Measurements from ENCODE around the gene PLCB4. TPM values are rescaled to one million over a fixed set of nuclear protein-coding genes. Genes with fewer than 3 reads are reported as not detected.

PLCB4 gene
- total and polyA plus RNA-seq, 3 donors from 2014 or later: 5.9 to 19.4 (median 15.5) TPM

DNA sequence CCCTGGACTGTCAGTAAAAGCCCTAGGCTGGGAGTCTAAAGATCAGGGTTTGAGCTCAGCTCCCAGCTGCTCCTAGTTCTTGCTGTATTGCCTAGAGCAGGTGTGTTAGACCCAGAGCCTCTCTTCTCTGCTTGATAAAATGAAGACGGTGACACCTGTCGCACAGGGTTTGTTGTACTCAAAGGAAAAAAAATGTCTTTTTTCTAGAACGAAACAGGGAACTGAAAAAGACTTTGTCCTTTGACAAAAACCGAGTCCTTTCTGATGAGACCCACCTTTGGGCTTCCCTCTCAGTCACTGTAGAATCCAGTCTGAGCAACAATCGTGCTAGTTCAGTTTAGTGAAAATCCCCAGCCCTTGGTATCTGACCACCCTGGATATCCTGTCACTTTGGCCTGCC, 343.4 kb downstream of the PLCB4 start:
- Histone ChIP-seq H3K4me1 (no peaks in the 10 kb centered on the region), H3K27me3 (no peaks in the 10 kb centered on the region), H3K4me3 (no peak overlapping the region), H3K36me3 (ENCODE audit: low read depth, missing control alignments) (no peaks in the 10 kb centered on the region), H3K27ac (no peak overlapping the region), H3K9me3 (no peaks in the 10 kb centered on the region)
- no peak for DNase-seq
- intact Hi-C loops (cut with DNase I; ENCODE audit: low total_unique reads): loop anchor here (5.0 kb wide), 1 partner anchor 195 kb away; no protein-coding TSS in a partner anchor
- WGBS, 2 donors: 82 to 93% methylated on average over 5 of the region's 5 CpGs
- TF ChIP-seq POLR2A (IDR thresholded peaks at IDR 0.05): no peak
- TF ChIP-seq, protein P1, sequence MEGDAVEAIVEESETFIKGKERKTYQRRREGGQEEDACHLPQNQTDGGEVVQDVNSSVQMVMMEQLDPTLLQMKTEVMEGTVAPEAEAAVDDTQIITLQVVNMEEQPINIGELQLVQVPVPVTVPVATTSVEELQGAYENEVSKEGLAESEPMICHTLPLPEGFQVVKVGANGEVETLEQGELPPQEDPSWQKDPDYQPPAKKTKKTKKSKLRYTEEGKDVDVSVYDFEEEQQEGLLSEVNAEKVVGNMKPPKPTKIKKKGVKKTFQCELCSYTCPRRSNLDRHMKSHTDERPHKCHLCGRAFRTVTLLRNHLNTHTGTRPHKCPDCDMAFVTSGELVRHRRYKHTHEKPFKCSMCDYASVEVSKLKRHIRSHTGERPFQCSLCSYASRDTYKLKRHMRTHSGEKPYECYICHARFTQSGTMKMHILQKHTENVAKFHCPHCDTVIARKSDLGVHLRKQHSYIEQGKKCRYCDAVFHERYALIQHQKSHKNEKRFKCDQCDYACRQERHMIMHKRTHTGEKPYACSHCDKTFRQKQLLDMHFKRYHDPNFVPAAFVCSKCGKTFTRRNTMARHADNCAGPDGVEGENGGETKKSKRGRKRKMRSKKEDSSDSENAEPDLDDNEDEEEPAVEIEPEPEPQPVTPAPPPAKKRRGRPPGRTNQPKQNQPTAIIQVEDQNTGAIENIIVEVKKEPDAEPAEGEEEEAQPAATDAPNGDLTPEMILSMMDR (IDR thresholded peaks at IDR 0.05): no peak

DNA sequence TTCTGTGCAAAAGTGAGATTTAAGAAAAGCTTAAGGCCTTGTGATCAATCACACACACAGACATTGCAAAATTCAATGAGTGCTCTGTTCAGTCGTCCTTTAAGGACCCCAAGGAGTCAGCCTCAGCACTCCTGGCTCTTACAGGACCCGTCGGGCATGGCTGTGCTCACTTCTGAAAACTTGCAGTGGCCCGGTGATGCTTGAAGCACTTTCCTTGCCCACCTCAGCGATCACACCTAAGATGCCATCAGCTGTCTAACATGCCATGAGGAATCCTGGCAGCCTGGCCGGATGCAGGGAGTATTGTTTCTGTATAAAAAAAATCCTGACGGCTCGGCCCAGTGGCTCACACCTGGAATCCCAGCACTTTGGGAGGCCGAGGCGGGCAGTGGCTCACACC, 344.1 kb downstream of the PLCB4 start:
- no peak overlapping the region for H3K27ac ChIP-seq
- DNase-seq: no peak
- no peaks in the 10 kb centered on the region for H3K9me3 ChIP-seq
- no peak overlapping the region for H3K4me3 ChIP-seq
- no peaks in the 10 kb centered on the region for H3K27me3 ChIP-seq
- WGBS, 2 donors: 95 to 97% methylated on average over 8 to 10 of the region's 10 CpGs
- no peaks in the 10 kb centered on the region for H3K4me1 ChIP-seq
- TF ChIP-seq POLR2A (IDR thresholded peaks at IDR 0.05): no peak
- TF ChIP-seq, protein P1 (IDR thresholded peaks at IDR 0.05): no peak
- intact Hi-C loops (cut with DNase I; ENCODE audit: low total_unique reads): loop anchor here (5.0 kb wide), 1 partner anchor 194 kb away; no protein-coding TSS in a partner anchor
- no peaks in the 10 kb centered on the region for H3K36me3 ChIP-seq (ENCODE audit: low read depth, missing control alignments)

GRCh38 chr20:9415426-9415825, 346.5 kb downstream of the PLCB4 start:
- no peak for TF ChIP-seq POLR2A (IDR thresholded peaks at IDR 0.05)
- TF ChIP-seq, protein P1 (IDR thresholded peaks at IDR 0.05): no peak
- Histone ChIP-seq H3K27ac (no peak overlapping the region), H3K4me3 (no peak overlapping the region), H3K36me3 (ENCODE audit: low read depth, missing control alignments) (no peaks in the 10 kb centered on the region), H3K27me3 (no peaks in the 10 kb centered on the region), H3K4me1 (no peaks in the 10 kb centered on the region), H3K9me3 (no peaks in the 10 kb centered on the region)
- WGBS, 2 donors: 89% methylated on average over 2 of the region's 2 CpGs
- no peak for DNase-seq
- intact Hi-C loops (cut with DNase I; ENCODE audit: low total_unique reads): no loop called here

DNA sequence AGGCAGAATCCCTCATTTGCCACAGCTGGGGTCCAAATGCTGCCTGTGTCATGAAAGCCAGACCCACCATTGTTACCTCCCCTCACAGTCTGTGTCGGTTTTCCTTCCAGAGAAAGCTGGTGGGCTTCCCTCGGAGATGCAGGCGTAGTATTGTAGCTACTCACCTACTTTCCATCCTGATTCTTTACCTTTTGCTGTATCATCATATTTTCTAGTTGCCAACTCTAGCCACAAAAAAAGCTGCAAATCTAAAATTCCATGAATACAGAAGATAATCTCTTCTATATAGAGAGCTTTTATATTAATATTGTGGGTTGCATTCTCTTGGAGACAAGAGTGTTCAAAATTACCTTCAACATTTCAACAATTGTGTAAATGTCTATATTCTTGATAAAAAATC, 347.5 kb downstream of the PLCB4 start:
- H3K27me3 ChIP-seq: no peaks in the 10 kb centered on the region
- H3K4me3 ChIP-seq: no peak overlapping the region
- intact Hi-C loops (cut with DNase I; ENCODE audit: low total_unique reads): no loop called here
- H3K27ac ChIP-seq: no peak overlapping the region
- TF ChIP-seq POLR2A (IDR thresholded peaks at IDR 0.05): no peak
- TF ChIP-seq, protein P1 (IDR thresholded peaks at IDR 0.05): no peak
- DNase-seq: no peak
- no peaks in the 10 kb centered on the region for H3K9me3 ChIP-seq
- H3K36me3 ChIP-seq (ENCODE audit: low read depth, missing control alignments): no peaks in the 10 kb centered on the region
- no peaks in the 10 kb centered on the region for H3K4me1 ChIP-seq
- WGBS, 2 donors: 81 to 89% methylated on average over 3 of the region's 3 CpGs

DNA sequence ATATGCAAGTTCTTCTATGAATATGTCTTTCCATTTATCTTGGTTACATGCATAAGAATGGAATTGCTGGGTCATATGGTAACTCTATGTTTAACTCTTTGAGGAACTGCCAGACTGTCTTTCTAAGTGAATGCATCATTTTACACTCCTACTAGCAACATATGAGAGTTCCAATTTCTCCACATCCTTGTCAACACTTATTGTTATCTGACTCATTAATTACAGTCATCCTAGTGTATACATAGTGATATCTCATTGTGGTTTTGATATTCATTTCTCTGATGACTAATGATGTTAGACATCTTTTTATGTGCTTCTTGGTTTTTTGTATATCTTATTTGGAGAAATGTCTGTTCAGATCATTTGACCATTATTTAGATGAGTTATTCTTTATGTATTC, 348.8 kb downstream of the PLCB4 start:
- Histone ChIP-seq H3K27me3 (no peaks in the 10 kb centered on the region), H3K4me3 (no peak overlapping the region), H3K27ac (no peak overlapping the region), H3K9me3 (no peaks in the 10 kb centered on the region), H3K36me3 (ENCODE audit: low read depth, missing control alignments) (no peaks in the 10 kb centered on the region), H3K4me1 (no peaks in the 10 kb centered on the region)
- no peak for TF ChIP-seq POLR2A (IDR thresholded peaks at IDR 0.05)
- TF ChIP-seq, protein P1 (IDR thresholded peaks at IDR 0.05): no peak
- intact Hi-C loops (cut with DNase I; ENCODE audit: low total_unique reads): no loop called here
- no peak for DNase-seq

All from testis (tissue), 3 donors.